T-cell (primary cell): ENCODE results near the gene FEM1C. TPM values are rescaled to one million over a fixed set of nuclear protein-coding genes. Genes with fewer than 3 reads are reported as not detected.

ENCODE experiments used
- ATAC-seq, 4 experiments: fragments of 200-7000 bp in 3 of 4; fragments of 150-1000 bp in 1 of 4; cut with Tn5 transposase; replicated peaks in 1 of 4; 1 replicate in 3 of 4; 2 replicates in 1 of 4; pipeline ENCODE4 v1.10.0; 2021; ENCODE audit warnings: moderate library complexity in 3 of 4, mild to moderate bottlenecking in 2 of 4, moderate number of reproducible peaks in 1 of 4
- CTCF ChIA-PET, 2 donors: fragments of 300-600 bp; sonication (Branson Sonifier 250); formaldehyde crosslinking; loops; one replicate each; lab custom pipeline; 2022; ENCODE audit warnings: antibody characterized with exemption in 2 of 2; lab: Charles Lee
- POLR2A ChIA-PET, 2 donors: fragments of 300-600 bp; sonication (Branson Sonifier 250); formaldehyde crosslinking; loops; one replicate each; lab custom pipeline; 2022; ENCODE audit warnings: antibody characterized with exemption in 2 of 2; lab: Charles Lee
- DNase-seq, 35 experiments: peaks; one replicate each; pipeline versions ENCODE4 v3.0.0 to v3.0.0-alpha.2; 2013 to 2023
- H3K27ac ChIP-seq: one replicate; pipeline ENCODE4 v1.5.1; 2013; ENCODE audit warnings: low read length
- H3K27me3 ChIP-seq, 2 experiments: replicated peaks in 1 of 2; 1 replicate in 1 of 2; 2 replicates in 1 of 2; pipeline versions ENCODE4 v1.6.1 to v1.7.0; 2013; ENCODE audit warnings: low read length in 1 of 2, mixed read lengths in 1 of 2; ENCODE audit not compliant: control insufficient read depth in 2 of 2, insufficient read depth in 2 of 2; ENCODE audit errors: extremely low read depth in 1 of 2
- H3K36me3 ChIP-seq, 2 donors: 1 replicate in 1 of 2; 2 replicates in 1 of 2; pipeline versions ENCODE4 v1.6.1 to v1.7.0; 2013; ENCODE audit warnings: low read length in 1 of 2; ENCODE audit not compliant: control insufficient read depth in 2 of 2, insufficient read depth in 1 of 2; ENCODE audit errors: extremely low read depth in 1 of 2
- H3K4me1 ChIP-seq, 2 experiments: 1 replicate in 1 of 2; 2 replicates in 1 of 2; pipeline versions ENCODE4 v1.6.1 to v1.7.0; 2013; ENCODE audit warnings: low read length in 2 of 2, mixed read lengths in 1 of 2; ENCODE audit not compliant: insufficient read depth in 2 of 2, control insufficient read depth in 1 of 2; ENCODE audit errors: extremely low read depth in 1 of 2
- H3K4me3 ChIP-seq, 2 donors: 1 replicate in 1 of 2; 2 replicates in 1 of 2; pipeline versions ENCODE4 v1.5.1 to v1.7.0; 2013; ENCODE audit warnings: mild to moderate bottlenecking in 2 of 2, low read length in 1 of 2, moderate library complexity in 1 of 2; ENCODE audit not compliant: control insufficient read depth in 1 of 2; ENCODE audit errors: extremely low read depth in 1 of 2
- H3K9me3 ChIP-seq: 2 replicates; pipeline ENCODE4 v1.7.0; 2013
- H3K27ac Mint-ChIP-seq, 2 donors: one replicate each; pipeline ENCODE4 v1.8.0; 2020 to 2021; ENCODE audit warnings: mild to moderate bottlenecking in 2 of 2, mixed read lengths in 2 of 2
- H3K27me3 Mint-ChIP-seq, 2 donors: one replicate each; pipeline ENCODE4 v1.8.0; 2021 to 2022; ENCODE audit warnings: mixed read lengths in 2 of 2
- H3K36me3 Mint-ChIP-seq: one replicate; pipeline ENCODE4 v1.8.0; 2021; ENCODE audit warnings: mixed read lengths
- H3K4me1 Mint-ChIP-seq, 3 donors: one replicate each; pipeline ENCODE4 v1.8.0; 2020 to 2022; ENCODE audit warnings: mixed read lengths in 3 of 3, mild to moderate bottlenecking in 1 of 3
- H3K4me3 Mint-ChIP-seq, 3 donors: one replicate each; pipeline ENCODE4 v1.8.0; 2020 to 2022; ENCODE audit warnings: mild to moderate bottlenecking in 3 of 3, mixed read lengths in 3 of 3, moderate library complexity in 3 of 3
- H3K9me3 Mint-ChIP-seq, 3 donors: one replicate each; pipeline ENCODE4 v1.8.0; 2020 to 2022; ENCODE audit warnings: mixed read lengths in 3 of 3
- WGBS: methylation state at CpG from one replicate; pipeline ENCODE4 v1.1.5; 2013; ENCODE audit warnings: missing lambda C conversion rate; ENCODE audit not compliant: insufficient coverage; 5-methylcytosine and 5-hydroxymethylcytosine counted together
- total RNA-seq, 35 experiments: library from RNA in 6 of 35; stranded (reverse) in 6 of 35; fragments of 120-200 nt in 1 of 35; gene quantifications; one replicate each; pipeline versions ENCODE4 v1.2.1 to v1.2.4 and lab custom pipeline; 2013 to 2026

FEM1C gene
- total RNA-seq, 5 donors from 2014 or later (not counting 1 experiment from before 2014, with no cell fraction given): 14.2 to 30.3 (median 15.3) TPM

DNA sequence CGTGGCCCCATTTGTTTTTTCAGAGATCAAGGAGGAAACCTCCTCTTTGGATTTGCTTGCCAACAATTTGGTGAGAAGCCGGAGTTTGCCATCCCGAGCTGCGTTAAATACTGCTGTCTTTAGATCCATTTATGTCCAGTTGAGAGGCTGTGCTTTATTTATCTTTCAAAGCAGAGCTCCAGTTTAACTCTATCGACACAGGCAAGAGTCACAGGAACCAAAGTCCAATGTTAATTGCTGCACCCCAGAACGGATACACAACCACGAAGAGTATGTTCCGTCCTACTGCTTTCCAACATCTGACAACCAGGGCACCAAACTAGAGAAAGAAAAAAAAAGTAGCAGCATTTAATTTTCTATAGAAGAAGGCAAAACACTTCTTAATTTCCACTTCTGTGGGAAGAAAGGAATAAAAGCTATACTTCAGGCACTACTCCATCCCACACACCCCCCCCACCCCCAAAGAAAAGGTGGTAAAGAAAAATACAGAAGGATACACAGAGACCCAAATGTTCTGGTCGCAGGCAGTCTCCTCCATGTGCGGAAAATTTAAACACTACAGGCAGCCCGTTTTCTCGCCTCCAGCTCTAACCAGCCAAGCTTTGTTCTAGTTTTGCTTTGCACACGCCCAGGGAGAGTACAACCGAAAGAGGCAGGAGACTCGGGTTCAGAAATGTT, 1.1 kb downstream of the FEM1C start:
- H3K27ac Mint-ChIP-seq: peak overlapping the region; percentile 93 to 98
- no peaks in the 10 kb centered on the region for H3K9me3 Mint-ChIP-seq
- 19% methylated on average over 10 of the region's 15 CpGs for WGBS
- peak; percentile 10 to 44 (median 22) for ATAC-seq
- H3K27me3 ChIP-seq: no peaks in the 10 kb centered on the region
- H3K36me3 Mint-ChIP-seq: peaks cover 38% of the 10 kb centered on the region
- peak overlapping the region; percentile 84 to 98 (median 97) for H3K4me3 Mint-ChIP-seq
- peaks cover 55 to 59% (median 59%) of the 10 kb centered on the region in 3 donors for H3K4me1 Mint-ChIP-seq
- H3K4me1 ChIP-seq: peaks cover 12 to 38% of the 10 kb centered on the region in 2 experiments
- no peaks in the 10 kb centered on the region for H3K27me3 Mint-ChIP-seq
- H3K36me3 ChIP-seq: peaks cover 0 to 15% of the 10 kb centered on the region in 2 donors
- peak in 21 of 35 experiments; percentile 7 to 66 (median 25) for DNase-seq
- ChIA-PET POLR2A (interaction anchor here (0.6 to 2.0 kb wide), 12 partner anchors 8 to 542 kb away, joined by 3 to 21 read pairs (median 4); no protein-coding TSS in a partner anchor), CTCF (interaction anchor here (0.6 to 2.6 kb wide), 6 partner anchors 11 to 298 kb away, joined by 3 to 9 read pairs (median 4); partner anchors contain the start of genes AP3S1 (in 1 of the 2) and ATG12 (in 1 of the 2))
- H3K27ac ChIP-seq: peak overlapping the region; percentile 85
- H3K4me3 ChIP-seq: peak overlapping the region; percentile 73 to 76
- H3K9me3 ChIP-seq: peaks cover 2% of the 10 kb centered on the region

DNA sequence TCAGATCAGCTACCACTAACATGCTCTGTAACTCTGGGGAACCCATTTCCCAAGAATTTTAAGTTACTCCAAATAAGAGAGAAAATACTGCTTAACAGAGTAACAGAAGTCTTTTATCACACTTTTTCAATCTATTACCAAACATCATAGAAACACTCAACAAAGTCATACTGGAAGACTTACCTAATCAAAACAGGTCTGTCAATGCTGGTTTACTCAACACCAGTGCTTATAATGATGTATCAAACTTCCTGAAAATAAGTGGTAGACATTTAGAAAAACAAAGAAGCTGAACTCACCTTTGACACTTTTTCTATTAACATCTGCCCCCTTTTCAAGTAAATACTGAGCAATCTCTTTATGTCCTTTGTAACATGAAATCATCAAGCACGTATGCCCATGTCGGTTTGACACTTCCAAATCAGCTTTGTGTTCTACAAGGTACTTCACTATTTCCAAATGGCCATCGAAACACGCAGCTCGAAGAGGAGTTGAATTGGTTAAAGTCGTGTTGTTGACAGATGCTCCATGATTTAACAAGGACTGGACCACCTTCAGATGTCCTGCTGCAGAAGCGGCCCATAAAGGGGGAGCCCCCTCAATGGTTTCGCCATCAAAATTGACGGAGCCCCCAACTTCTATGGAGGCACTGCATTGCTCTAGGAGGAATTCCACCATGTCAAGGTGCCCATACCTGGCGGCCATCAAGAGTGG, 1.8 kb downstream of the FEM1C start:
- DNase-seq: peak in 1 of 35 experiments; percentile 8
- H3K27ac ChIP-seq: no peak overlapping the region
- H3K4me1 Mint-ChIP-seq: peaks cover 62 to 66% (median 64%) of the 10 kb centered on the region in 3 donors
- H3K9me3 Mint-ChIP-seq: no peaks in the 10 kb centered on the region
- no peak for ATAC-seq
- peak overlapping the region; percentile 73 to 76 for H3K4me3 ChIP-seq
- peaks cover 43% of the 10 kb centered on the region for H3K36me3 Mint-ChIP-seq
- no peaks in the 10 kb centered on the region for H3K27me3 ChIP-seq
- WGBS: 85% methylated on average over 6 of the region's 10 CpGs
- peaks cover 2% of the 10 kb centered on the region for H3K9me3 ChIP-seq
- H3K4me1 ChIP-seq: peaks cover 12 to 42% of the 10 kb centered on the region in 2 experiments
- H3K27me3 Mint-ChIP-seq: no peaks in the 10 kb centered on the region
- ChIA-PET POLR2A (interaction anchor here (0.7 to 2.0 kb wide), 7 partner anchors 7 to 543 kb away, joined by 3 to 21 read pairs (median 3); no protein-coding TSS in a partner anchor), CTCF (interaction anchor here (0.6 to 2.6 kb wide), 3 partner anchors 32 to 298 kb away, joined by 3 to 9 read pairs (median 4); partner anchors contain the start of genes AP3S1 (in 1 of the 2) and ATG12 (in 1 of the 2))
- peak overlapping the region; percentile 31 to 98 for H3K27ac Mint-ChIP-seq
- H3K36me3 ChIP-seq: peaks cover 0 to 15% of the 10 kb centered on the region in 2 donors
- peak overlapping the region; percentile 84 to 98 (median 97) for H3K4me3 Mint-ChIP-seq

DNA sequence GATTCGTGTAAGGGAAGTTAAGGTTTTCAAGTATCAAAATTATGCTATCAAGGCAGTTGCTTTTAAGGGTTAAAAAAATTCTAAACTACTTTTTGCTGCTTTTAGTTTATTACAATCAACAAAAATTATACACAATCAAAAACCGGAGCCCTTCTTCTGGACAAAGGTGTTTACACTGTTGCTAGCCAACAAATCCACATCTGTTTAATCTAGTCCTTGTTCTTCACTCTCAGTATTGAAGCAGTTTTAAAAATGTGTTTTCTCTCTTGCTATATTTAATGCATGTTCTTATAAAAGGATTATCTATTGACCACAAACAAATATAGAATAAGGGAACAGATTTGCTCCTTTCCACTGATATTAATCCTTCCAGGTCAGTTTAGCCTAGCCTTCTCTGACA, 2.5 kb downstream of the FEM1C start:
- CTCF ChIA-PET: interaction anchor here in 1 of 2 donors (2.6 kb wide), 1 partner anchor 33 kb away, joined by 9 read pairs; no protein-coding TSS in a partner anchor
- POLR2A ChIA-PET: interaction anchor here in 1 of 2 donors (1.4 to 2.0 kb wide), 2 partner anchors 7 to 22 kb away, joined by 7 to 21 read pairs; no protein-coding TSS in a partner anchor
- Histone ChIP-seq H3K4me3 (peak overlapping the region; percentile 5 to 14), H3K27ac (no peak overlapping the region), H3K27me3 (no peaks in the 10 kb centered on the region), H3K36me3 (peaks cover 0 to 15% of the 10 kb centered on the region in 2 donors), H3K9me3 (peaks cover 2% of the 10 kb centered on the region), H3K4me1 (peaks cover 12 to 45% of the 10 kb centered on the region in 2 experiments)
- WGBS: no CpG with 5 or more reads among the region's 2 CpGs
- peaks cover 67 to 73% (median 71%) of the 10 kb centered on the region in 3 donors for H3K4me1 Mint-ChIP-seq
- no peaks in the 10 kb centered on the region for H3K27me3 Mint-ChIP-seq
- peak overlapping the region; percentile 84 to 98 (median 97) for H3K4me3 Mint-ChIP-seq
- H3K9me3 Mint-ChIP-seq: no peaks in the 10 kb centered on the region
- ATAC-seq: no peak
- H3K36me3 Mint-ChIP-seq: peaks cover 47% of the 10 kb centered on the region
- DNase-seq: no peak
- peak overlapping the region in 1 of 2 donors; percentile 23 for H3K27ac Mint-ChIP-seq

DNA sequence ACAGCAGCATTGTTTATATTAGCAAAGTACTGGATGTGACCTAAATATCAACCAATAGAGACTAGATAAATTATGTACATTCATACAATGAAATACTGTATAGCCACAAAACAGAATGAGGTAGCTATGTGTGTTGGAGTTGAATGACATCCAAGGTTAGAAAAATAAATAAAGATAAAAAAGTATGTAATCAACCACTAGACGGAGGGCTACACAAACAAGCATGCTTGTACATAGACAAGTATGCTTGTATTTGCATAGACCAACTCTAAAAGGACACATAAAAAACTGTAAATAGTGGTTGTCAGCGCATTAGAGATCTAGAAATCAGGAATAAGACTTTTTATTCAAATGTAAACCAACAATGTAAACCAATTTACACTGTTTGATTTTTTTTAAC, 3.0 kb downstream of the FEM1C start:
- Histone ChIP-seq H3K4me3 (no peak overlapping the region), H3K9me3 (peaks cover 2% of the 10 kb centered on the region), H3K27ac (no peak overlapping the region), H3K4me1 (peaks cover 12 to 47% of the 10 kb centered on the region in 2 experiments), H3K27me3 (no peaks in the 10 kb centered on the region), H3K36me3 (peaks cover 0 to 20% of the 10 kb centered on the region in 2 donors)
- H3K27ac Mint-ChIP-seq: no peak overlapping the region
- no peak for ATAC-seq
- no peaks in the 10 kb centered on the region for H3K27me3 Mint-ChIP-seq
- POLR2A ChIA-PET: interaction anchor here in 1 of 2 donors (0.6 to 1.7 kb wide), 2 partner anchors 17 to 271 kb away, joined by 4 read pairs; no protein-coding TSS in a partner anchor
- CTCF ChIA-PET: interaction anchor here (0.5 to 2.6 kb wide), 2 partner anchors 33 kb away, joined by 3 to 9 read pairs; no protein-coding TSS in a partner anchor
- peaks cover 72 to 78% (median 75%) of the 10 kb centered on the region in 3 donors for H3K4me1 Mint-ChIP-seq
- H3K36me3 Mint-ChIP-seq: peaks cover 51% of the 10 kb centered on the region
- DNase-seq: no peak
- WGBS: no CpG with 5 or more reads among the region's 2 CpGs
- H3K9me3 Mint-ChIP-seq: no peaks in the 10 kb centered on the region
- H3K4me3 Mint-ChIP-seq: peak overlapping the region; percentile 84 to 98 (median 97)

DNA sequence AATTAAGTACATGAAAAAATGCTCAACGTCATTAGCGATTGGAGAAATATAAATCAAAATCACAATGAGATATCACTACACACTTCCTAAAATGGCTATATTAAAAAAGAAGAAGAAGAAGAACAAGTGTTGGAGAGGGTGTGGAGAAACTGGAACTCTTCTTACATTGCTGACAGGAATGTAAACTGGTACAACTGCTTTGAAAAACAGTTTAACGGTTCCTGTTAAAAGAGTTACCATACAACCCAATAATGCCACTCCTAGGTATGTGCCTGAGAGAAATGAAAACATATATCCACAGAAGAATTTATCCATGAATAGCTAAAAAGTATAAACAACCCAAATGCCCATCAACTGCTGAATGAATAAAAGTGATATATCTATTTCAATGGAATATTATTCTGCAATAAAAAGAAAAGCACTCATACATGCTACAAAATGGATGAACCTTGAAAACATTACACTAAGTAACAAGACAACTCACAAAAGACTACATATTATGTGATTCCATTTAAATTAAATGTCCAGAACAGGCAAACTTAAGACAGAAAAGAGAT, 9.0 kb downstream of the FEM1C start:
- Histone ChIP-seq H3K27me3 (no peaks in the 10 kb centered on the region), H3K27ac (no peak overlapping the region), H3K4me1 (peaks cover 0 to 22% of the 10 kb centered on the region in 2 experiments), H3K36me3 (peaks cover 0 to 23% of the 10 kb centered on the region in 2 donors), H3K9me3 (no peaks in the 10 kb centered on the region), H3K4me3 (no peak overlapping the region)
- ChIA-PET POLR2A (interaction anchor here (0.6 to 2.2 kb wide), 3 partner anchors 8 to 9 kb away, joined by 3 to 21 read pairs (median 3); partner anchors contain the start of gene FEM1C (in 1 of the 2)), CTCF (interaction anchor here in 1 of 2 donors (1.6 kb wide), 1 partner anchor 16 kb away, joined by 3 read pairs; no protein-coding TSS in a partner anchor)
- Mint-ChIP-seq H3K27ac (no peak overlapping the region), H3K36me3 (peaks cover 69% of the 10 kb centered on the region), H3K4me3 (peak overlapping the region in 2 of 3 donors; percentile 1 to 14), H3K4me1 (peaks cover 82 to 90% (median 90%) of the 10 kb centered on the region in 3 donors), H3K9me3 (no peaks in the 10 kb centered on the region), H3K27me3 (no peaks in the 10 kb centered on the region)
- DNase-seq (no peak), ATAC-seq (no peak)
- WGBS: no CpG with 5 or more reads among the region's 3 CpGs
